ENCODE results near the gene PARVG.

The PARVG gene

GRCh38 chr22:44144046-44144569, 36.6 kb upstream of the PARVG start:
- Histone ChIP-seq H3K27me3 (replicated peaks in 2 of 5; ENCODE audit: control insufficient read depth in 4 of 5, insufficient read depth in 5 of 5, low read length in 4 of 5) (no peaks in the 10 kb centered on the region), H3K27ac (ENCODE audit: insufficient read depth in 1 of 2, low read depth in 1 of 2, low read length in 2 of 2, poor library complexity in 1 of 2, severe bottlenecking in 2 of 2) (no peak overlapping the region), H3K36me3 (ENCODE audit: control insufficient read depth in 4 of 4, insufficient read depth in 4 of 4, low read length in 3 of 4) (peaks cover 3 to 58% (median 30%) of the 10 kb centered on the region in 4 experiments), H3K4me3 (ENCODE audit: control insufficient read depth in 1 of 7, extremely low read depth in 1 of 7, insufficient read depth in 4 of 7, low read depth in 2 of 7, low read length in 6 of 7) (no peak overlapping the region), H3K9me3 (ENCODE audit: control extremely low read depth in 1 of 5, control insufficient read depth in 4 of 5, insufficient read depth in 2 of 5, low read depth in 1 of 5, low read length in 4 of 5) (no peaks in the 10 kb centered on the region), H3K4me1 (ENCODE audit: control extremely low read depth in 1 of 4, control insufficient read depth in 4 of 4, insufficient read depth in 4 of 4, low read length in 3 of 4) (no peaks in the 10 kb centered on the region)
- CTCF ChIA-PET = no interaction called here
- DNase-seq = no peak
- POLR2A ChIA-PET = no interaction called here
- WGBS (ENCODE audit: insufficient coverage) = 95% methylated on average over 10 of the region's 10 CpGs

GRCh38 chr22:44145544-44145943, 35.2 kb upstream of the PARVG start:
- Histone ChIP-seq H3K4me1 (ENCODE audit: control extremely low read depth in 1 of 4, control insufficient read depth in 4 of 4, insufficient read depth in 4 of 4, low read length in 3 of 4) (no peaks in the 10 kb centered on the region), H3K27ac (ENCODE audit: insufficient read depth in 1 of 2, low read depth in 1 of 2, low read length in 2 of 2, poor library complexity in 1 of 2, severe bottlenecking in 2 of 2) (no peak overlapping the region), H3K27me3 (replicated peaks in 2 of 5; ENCODE audit: control insufficient read depth in 4 of 5, insufficient read depth in 5 of 5, low read length in 4 of 5) (no peaks in the 10 kb centered on the region), H3K36me3 (ENCODE audit: control insufficient read depth in 4 of 4, insufficient read depth in 4 of 4, low read length in 3 of 4) (peaks cover 6 to 58% (median 29%) of the 10 kb centered on the region in 4 experiments), H3K4me3 (ENCODE audit: control insufficient read depth in 1 of 7, extremely low read depth in 1 of 7, insufficient read depth in 4 of 7, low read depth in 2 of 7, low read length in 6 of 7) (no peak overlapping the region), H3K9me3 (ENCODE audit: control extremely low read depth in 1 of 5, control insufficient read depth in 4 of 5, insufficient read depth in 2 of 5, low read depth in 1 of 5, low read length in 4 of 5) (no peaks in the 10 kb centered on the region)
- POLR2A ChIA-PET = no interaction called here
- 85% methylated on average over 7 of the region's 8 CpGs for WGBS (ENCODE audit: insufficient coverage)
- no peak for DNase-seq
- CTCF ChIA-PET = interaction anchor here (1.6 kb wide), 1 partner anchor 60 kb away, joined by 3 read pairs; no protein-coding TSS in a partner anchor

- Histone ChIP-seq H3K9me3 (ENCODE audit: control extremely low read depth in 1 of 5, control insufficient read depth in 4 of 5, insufficient read depth in 2 of 5, low read depth in 1 of 5, low read length in 4 of 5) (no peaks in the 10 kb centered on the region), H3K4me1 (ENCODE audit: control extremely low read depth in 1 of 4, control insufficient read depth in 4 of 4, insufficient read depth in 4 of 4, low read length in 3 of 4) (no peaks in the 10 kb centered on the region), H3K27ac (ENCODE audit: insufficient read depth in 1 of 2, low read depth in 1 of 2, low read length in 2 of 2, poor library complexity in 1 of 2, severe bottlenecking in 2 of 2) (no peak overlapping the region), H3K36me3 (ENCODE audit: control insufficient read depth in 4 of 4, insufficient read depth in 4 of 4, low read length in 3 of 4) (peaks cover 6 to 56% (median 27%) of the 10 kb centered on the region in 4 experiments), H3K4me3 (ENCODE audit: control insufficient read depth in 1 of 7, extremely low read depth in 1 of 7, insufficient read depth in 4 of 7, low read depth in 2 of 7, low read length in 6 of 7) (no peak overlapping the region), H3K27me3 (replicated peaks in 2 of 5; ENCODE audit: control insufficient read depth in 4 of 5, insufficient read depth in 5 of 5, low read length in 4 of 5) (no peaks in the 10 kb centered on the region)
- 98% methylated on average over 24 of the region's 33 CpGs for WGBS (ENCODE audit: insufficient coverage)
- DNase-seq = no peak
- ChIA-PET CTCF (interaction anchor here (1.6 kb wide), 1 partner anchor 60 kb away, joined by 3 read pairs; no protein-coding TSS in a partner anchor), POLR2A (interaction anchor here (0.6 kb wide), 1 partner anchor 478 kb away, joined by 3 read pairs; no protein-coding TSS in a partner anchor)
These were observed 34.5 kb upstream of the PARVG start for GRCh38 chr22:44146088-44146861.

GRCh38 chr22:44147008-44147645, 33.6 kb upstream of the PARVG start:
- POLR2A ChIA-PET = interaction anchor here (0.6 kb wide), 1 partner anchor 477 kb away, joined by 3 read pairs; no protein-coding TSS in a partner anchor
- H3K27ac ChIP-seq (ENCODE audit: insufficient read depth in 1 of 2, low read depth in 1 of 2, low read length in 2 of 2, poor library complexity in 1 of 2, severe bottlenecking in 2 of 2) = no peak overlapping the region
- H3K27me3 ChIP-seq (replicated peaks in 2 of 5; ENCODE audit: control insufficient read depth in 4 of 5, insufficient read depth in 5 of 5, low read length in 4 of 5) = no peaks in the 10 kb centered on the region
- no peak for DNase-seq
- CTCF ChIA-PET = no interaction called here
- no peak overlapping the region for H3K4me3 ChIP-seq (ENCODE audit: control insufficient read depth in 1 of 7, extremely low read depth in 1 of 7, insufficient read depth in 4 of 7, low read depth in 2 of 7, low read length in 6 of 7)
- 96% methylated on average over 12 of the region's 12 CpGs for WGBS (ENCODE audit: insufficient coverage)
- H3K36me3 ChIP-seq (ENCODE audit: control insufficient read depth in 4 of 4, insufficient read depth in 4 of 4, low read length in 3 of 4) = peaks cover 8 to 55% (median 26%) of the 10 kb centered on the region in 4 experiments
- H3K4me1 ChIP-seq (ENCODE audit: control extremely low read depth in 1 of 4, control insufficient read depth in 4 of 4, insufficient read depth in 4 of 4, low read length in 3 of 4) = no peaks in the 10 kb centered on the region
- no peaks in the 10 kb centered on the region for H3K9me3 ChIP-seq (ENCODE audit: control extremely low read depth in 1 of 5, control insufficient read depth in 4 of 5, insufficient read depth in 2 of 5, low read depth in 1 of 5, low read length in 4 of 5)

GRCh38 chr22:44147821-44148574, 32.7 kb upstream of the PARVG start:
- Histone ChIP-seq H3K9me3 (ENCODE audit: control extremely low read depth in 1 of 5, control insufficient read depth in 4 of 5, insufficient read depth in 2 of 5, low read depth in 1 of 5, low read length in 4 of 5) (no peaks in the 10 kb centered on the region), H3K27me3 (replicated peaks in 2 of 5; ENCODE audit: control insufficient read depth in 4 of 5, insufficient read depth in 5 of 5, low read length in 4 of 5) (no peaks in the 10 kb centered on the region), H3K4me1 (ENCODE audit: control extremely low read depth in 1 of 4, control insufficient read depth in 4 of 4, insufficient read depth in 4 of 4, low read length in 3 of 4) (no peaks in the 10 kb centered on the region), H3K36me3 (ENCODE audit: control insufficient read depth in 4 of 4, insufficient read depth in 4 of 4, low read length in 3 of 4) (peaks cover 8 to 50% (median 22%) of the 10 kb centered on the region in 4 experiments), H3K27ac (ENCODE audit: insufficient read depth in 1 of 2, low read depth in 1 of 2, low read length in 2 of 2, poor library complexity in 1 of 2, severe bottlenecking in 2 of 2) (no peak overlapping the region), H3K4me3 (ENCODE audit: control insufficient read depth in 1 of 7, extremely low read depth in 1 of 7, insufficient read depth in 4 of 7, low read depth in 2 of 7, low read length in 6 of 7) (no peak overlapping the region)
- ChIA-PET CTCF (interaction anchor here (1.1 kb wide), 1 partner anchor 13 kb away, joined by 3 read pairs; no protein-coding TSS in a partner anchor), POLR2A (no interaction called here)
- no peak for DNase-seq
- WGBS (ENCODE audit: insufficient coverage) = 97% methylated on average over 20 of the region's 27 CpGs

- no peak for DNase-seq
These were observed 29.0 kb upstream of the PARVG start for GRCh38 chr22:44151676-44152075.

More at GRCh38 chr22:44151676-44152075, 29.0 kb upstream of the PARVG start:
- H3K27me3 ChIP-seq (replicated peaks in 2 of 5; ENCODE audit: control insufficient read depth in 4 of 5, insufficient read depth in 5 of 5, low read length in 4 of 5) = no peaks in the 10 kb centered on the region
- 93% methylated on average over 4 of the region's 4 CpGs for WGBS (ENCODE audit: insufficient coverage)
- no peak overlapping the region for H3K27ac ChIP-seq (ENCODE audit: insufficient read depth in 1 of 2, low read depth in 1 of 2, low read length in 2 of 2, poor library complexity in 1 of 2, severe bottlenecking in 2 of 2)
- no peak overlapping the region for H3K4me3 ChIP-seq (ENCODE audit: control insufficient read depth in 1 of 7, extremely low read depth in 1 of 7, insufficient read depth in 4 of 7, low read depth in 2 of 7, low read length in 6 of 7)
- H3K9me3 ChIP-seq (ENCODE audit: control extremely low read depth in 1 of 5, control insufficient read depth in 4 of 5, insufficient read depth in 2 of 5, low read depth in 1 of 5, low read length in 4 of 5) = no peaks in the 10 kb centered on the region
- H3K36me3 ChIP-seq (ENCODE audit: control insufficient read depth in 4 of 4, insufficient read depth in 4 of 4, low read length in 3 of 4) = peaks cover 6 to 34% (median 12%) of the 10 kb centered on the region in 4 experiments
- peaks cover 0 to 17% (median 7%) of the 10 kb centered on the region in 4 experiments for H3K4me1 ChIP-seq (ENCODE audit: control extremely low read depth in 1 of 4, control insufficient read depth in 4 of 4, insufficient read depth in 4 of 4, low read length in 3 of 4)
- ChIA-PET CTCF (interaction anchor here (0.6 kb wide), 1 partner anchor 16 kb away, joined by 3 read pairs; no protein-coding TSS in a partner anchor), POLR2A (no interaction called here)

Data from common myeloid progenitor, CD34-positive (primary cell).